Measurements from ENCODE around the gene CTPS2. TPM values are rescaled to one million over a fixed set of nuclear protein-coding genes. Genes with fewer than 3 reads are reported as not detected.

The CTPS2 gene
- total RNA-seq, 1 donor from 2014 or later = 11.4 TPM

DNA sequence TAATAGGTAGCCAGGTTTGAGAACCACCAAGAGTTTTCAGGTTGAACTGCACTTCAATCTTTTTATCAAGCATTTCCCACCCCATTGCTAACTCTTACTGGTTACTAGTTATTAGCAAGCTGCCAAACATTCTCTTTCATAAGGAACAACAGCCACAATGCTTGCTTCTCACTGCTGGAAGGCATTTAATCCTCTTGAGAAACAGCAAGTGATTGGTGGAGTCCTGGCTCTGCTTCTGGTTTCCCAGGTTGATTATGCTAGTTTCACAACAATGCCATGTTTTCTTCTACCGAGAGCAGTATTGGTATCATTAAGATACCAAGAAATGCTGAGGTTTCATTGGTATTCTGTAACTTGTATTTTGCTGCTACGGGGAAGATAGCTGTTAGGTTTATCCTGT, 41.5 kb upstream of the CTPS2 start:
- H3K27me3 ChIP-seq (ENCODE audit: insufficient read depth, low read length) = no peaks in the 10 kb centered on the region
- H3K36me3 ChIP-seq (ENCODE audit: insufficient read depth, low read length) = peaks cover 11% of the 10 kb centered on the region
- no peaks in the 10 kb centered on the region for H3K9me3 ChIP-seq (ENCODE audit: insufficient read depth, low read depth, low read length)
- H3K27ac Mint-ChIP-seq (ENCODE audit: unreplicated experiment) = no peak overlapping the region
- FAIRE-seq = no peak
- H3K36me3 Mint-ChIP-seq (ENCODE audit: low read depth, unreplicated experiment) = no peaks in the 10 kb centered on the region
- no peaks in the 10 kb centered on the region for H4K20me1 ChIP-seq (ENCODE audit: insufficient read depth, low read length)
- H2AFZ ChIP-seq (ENCODE audit: low read depth, low read length) = no peak overlapping the region
- H3K4me1 ChIP-seq (ENCODE audit: insufficient read depth, low read length) = no peaks in the 10 kb centered on the region
- no peaks in the 10 kb centered on the region for H3K4me1 Mint-ChIP-seq (ENCODE audit: low read depth, unreplicated experiment)
- no peak overlapping the region for H3K4me3 ChIP-seq (ENCODE audit: insufficient read depth, low read depth, low read length)
- H3K9me3 Mint-ChIP-seq (ENCODE audit: unreplicated experiment) = no peaks in the 10 kb centered on the region
- no peak overlapping the region for H3K4me3 Mint-ChIP-seq (ENCODE audit: unreplicated experiment)
- no peak for DNase-seq (ENCODE audit: low read depth)
- no peaks in the 10 kb centered on the region for H3K27me3 Mint-ChIP-seq (ENCODE audit: low read depth, unreplicated experiment)
- no peak overlapping the region for H3K27ac ChIP-seq (ENCODE audit: low read depth, low read length)
- no peak for TF ChIP-seq EZH2 (IDR thresholded peaks at IDR 0.05; ENCODE audit: insufficient read depth, low read length)
- TF ChIP-seq, protein P1, sequence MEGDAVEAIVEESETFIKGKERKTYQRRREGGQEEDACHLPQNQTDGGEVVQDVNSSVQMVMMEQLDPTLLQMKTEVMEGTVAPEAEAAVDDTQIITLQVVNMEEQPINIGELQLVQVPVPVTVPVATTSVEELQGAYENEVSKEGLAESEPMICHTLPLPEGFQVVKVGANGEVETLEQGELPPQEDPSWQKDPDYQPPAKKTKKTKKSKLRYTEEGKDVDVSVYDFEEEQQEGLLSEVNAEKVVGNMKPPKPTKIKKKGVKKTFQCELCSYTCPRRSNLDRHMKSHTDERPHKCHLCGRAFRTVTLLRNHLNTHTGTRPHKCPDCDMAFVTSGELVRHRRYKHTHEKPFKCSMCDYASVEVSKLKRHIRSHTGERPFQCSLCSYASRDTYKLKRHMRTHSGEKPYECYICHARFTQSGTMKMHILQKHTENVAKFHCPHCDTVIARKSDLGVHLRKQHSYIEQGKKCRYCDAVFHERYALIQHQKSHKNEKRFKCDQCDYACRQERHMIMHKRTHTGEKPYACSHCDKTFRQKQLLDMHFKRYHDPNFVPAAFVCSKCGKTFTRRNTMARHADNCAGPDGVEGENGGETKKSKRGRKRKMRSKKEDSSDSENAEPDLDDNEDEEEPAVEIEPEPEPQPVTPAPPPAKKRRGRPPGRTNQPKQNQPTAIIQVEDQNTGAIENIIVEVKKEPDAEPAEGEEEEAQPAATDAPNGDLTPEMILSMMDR (IDR thresholded peaks at IDR 0.05; ENCODE audit: insufficient read depth, low read depth, low read length) = no peak
- no peak overlapping the region for H3K4me2 ChIP-seq (ENCODE audit: low read length)
- no peak overlapping the region for H3K9ac ChIP-seq (ENCODE audit: low read length)
- H3K79me2 ChIP-seq (ENCODE audit: insufficient read depth, low read length) = no peaks in the 10 kb centered on the region

DNA sequence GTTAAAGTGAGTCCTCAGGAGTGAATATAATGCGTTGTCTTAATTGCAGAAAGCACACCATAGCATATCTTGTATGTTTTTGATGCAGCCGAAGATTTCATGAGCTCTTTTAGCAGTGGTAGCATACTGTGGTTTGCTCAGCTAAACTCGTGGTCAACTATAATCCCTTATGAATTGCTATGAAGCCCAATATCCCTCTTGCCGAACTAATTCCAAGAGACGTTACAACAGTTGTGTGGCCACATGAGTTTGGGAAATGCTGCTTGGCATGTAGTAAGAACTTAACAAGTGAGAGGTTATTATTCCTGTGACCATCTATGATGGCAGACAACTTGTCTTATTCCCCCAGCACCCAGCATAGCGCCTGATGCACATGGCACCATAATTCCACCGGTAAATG, 37.7 kb upstream of the CTPS2 start:
- no peaks in the 10 kb centered on the region for H3K9me3 Mint-ChIP-seq (ENCODE audit: unreplicated experiment)
- Histone ChIP-seq H3K27ac (ENCODE audit: low read depth, low read length) (no peak overlapping the region), H3K9me3 (ENCODE audit: insufficient read depth, low read depth, low read length) (no peaks in the 10 kb centered on the region), H3K36me3 (ENCODE audit: insufficient read depth, low read length) (peaks cover 16% of the 10 kb centered on the region), H3K9ac (ENCODE audit: low read length) (no peak overlapping the region), H3K4me2 (ENCODE audit: low read length) (no peak overlapping the region), H3K4me3 (ENCODE audit: insufficient read depth, low read depth, low read length) (no peak overlapping the region), H2AFZ (ENCODE audit: low read depth, low read length) (no peak overlapping the region), H3K4me1 (ENCODE audit: insufficient read depth, low read length) (no peaks in the 10 kb centered on the region), H3K79me2 (ENCODE audit: insufficient read depth, low read length) (no peaks in the 10 kb centered on the region), H4K20me1 (ENCODE audit: insufficient read depth, low read length) (no peaks in the 10 kb centered on the region), H3K27me3 (ENCODE audit: insufficient read depth, low read length) (no peaks in the 10 kb centered on the region)
- H3K27ac Mint-ChIP-seq (ENCODE audit: unreplicated experiment) = no peak overlapping the region
- FAIRE-seq (peak; percentile 91), DNase-seq (ENCODE audit: low read depth) (no peak)
- no peak overlapping the region for H3K4me3 Mint-ChIP-seq (ENCODE audit: unreplicated experiment)
- no peaks in the 10 kb centered on the region for H3K4me1 Mint-ChIP-seq (ENCODE audit: low read depth, unreplicated experiment)
- no peaks in the 10 kb centered on the region for H3K27me3 Mint-ChIP-seq (ENCODE audit: low read depth, unreplicated experiment)
- no peaks in the 10 kb centered on the region for H3K36me3 Mint-ChIP-seq (ENCODE audit: low read depth, unreplicated experiment)
- no peak for TF ChIP-seq EZH2 (IDR thresholded peaks at IDR 0.05; ENCODE audit: insufficient read depth, low read length)
- TF ChIP-seq, protein P1 (IDR thresholded peaks at IDR 0.05; ENCODE audit: insufficient read depth, low read depth, low read length) = no peak

DNA sequence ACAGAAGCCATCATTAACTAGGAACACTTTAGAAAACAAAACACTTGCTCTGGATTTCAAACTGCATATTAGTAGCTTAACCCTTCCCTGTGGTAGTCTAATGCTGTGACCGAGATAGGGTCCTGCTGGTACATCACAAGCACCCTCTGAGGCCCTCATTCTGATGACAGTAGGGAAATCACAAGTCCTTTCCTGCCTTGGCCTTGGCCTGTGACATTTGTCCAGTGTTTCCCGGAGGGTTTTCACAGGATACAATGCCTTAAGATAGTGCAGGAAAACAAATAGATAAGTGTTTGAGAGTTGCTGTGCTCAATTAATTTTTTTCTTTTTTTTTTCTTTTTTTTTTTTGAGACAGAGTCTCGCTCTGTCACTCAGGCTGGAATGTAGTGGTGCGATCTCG, 36.0 kb upstream of the CTPS2 start:
- Histone ChIP-seq H3K36me3 (ENCODE audit: insufficient read depth, low read length) (peaks cover 15% of the 10 kb centered on the region), H3K9me3 (ENCODE audit: insufficient read depth, low read depth, low read length) (no peaks in the 10 kb centered on the region), H3K4me2 (ENCODE audit: low read length) (no peak overlapping the region), H3K4me1 (ENCODE audit: insufficient read depth, low read length) (peaks cover 9% of the 10 kb centered on the region), H2AFZ (ENCODE audit: low read depth, low read length) (no peak overlapping the region), H3K27ac (ENCODE audit: low read depth, low read length) (no peak overlapping the region), H3K27me3 (ENCODE audit: insufficient read depth, low read length) (no peaks in the 10 kb centered on the region), H3K4me3 (ENCODE audit: insufficient read depth, low read depth, low read length) (no peak overlapping the region), H3K79me2 (ENCODE audit: insufficient read depth, low read length) (no peaks in the 10 kb centered on the region), H3K9ac (ENCODE audit: low read length) (no peak overlapping the region), H4K20me1 (ENCODE audit: insufficient read depth, low read length) (peaks cover 5% of the 10 kb centered on the region)
- no peak for DNase-seq (ENCODE audit: low read depth)
- no peak overlapping the region for H3K27ac Mint-ChIP-seq (ENCODE audit: unreplicated experiment)
- TF ChIP-seq, protein P1 (IDR thresholded peaks at IDR 0.05; ENCODE audit: insufficient read depth, low read depth, low read length) = no peak
- TF ChIP-seq EZH2 (IDR thresholded peaks at IDR 0.05; ENCODE audit: insufficient read depth, low read length) = no peak
- no peak for FAIRE-seq
- no peak overlapping the region for H3K4me3 Mint-ChIP-seq (ENCODE audit: unreplicated experiment)
- peaks cover 4% of the 10 kb centered on the region for H3K36me3 Mint-ChIP-seq (ENCODE audit: low read depth, unreplicated experiment)
- H3K9me3 Mint-ChIP-seq (ENCODE audit: unreplicated experiment) = no peaks in the 10 kb centered on the region
- no peaks in the 10 kb centered on the region for H3K27me3 Mint-ChIP-seq (ENCODE audit: low read depth, unreplicated experiment)
- peaks cover 9% of the 10 kb centered on the region for H3K4me1 Mint-ChIP-seq (ENCODE audit: low read depth, unreplicated experiment)
